H1 (cell line): ENCODE data around the gene PPA2. TPM values are rescaled to one million over a fixed set of nuclear protein-coding genes. Genes with fewer than 3 reads are reported as not detected.

Experiments used
- GTF2F1 ChIP-seq: IDR thresholded peaks from 2 replicates; pipeline ENCODE4 v1.6.1; 2012; ENCODE audit warnings: low read depth, low read length, improper control_type of control experiment, borderline replicate concordance
- SAP30 ChIP-seq: fragments of 300-600 bp; sonication (generic); IDR thresholded peaks from 2 replicates; pipeline ENCODE4 v1.7.1; 2012; ENCODE audit warnings: low read length, moderate library complexity, mild to moderate bottlenecking, inconsistent platforms; ENCODE audit not compliant: insufficient read depth, insufficient replicate concordance
- SIN3A ChIP-seq, 2 experiments: IDR thresholded peaks in 1 of 2; conservative IDR thresholded peaks in 1 of 2; 2 replicates each; pipeline ENCODE4 v1.6.1; 2011 to 2012; ENCODE audit warnings: low read length in 2 of 2, improper control_type of control experiment in 1 of 2, low read depth in 1 of 2, mild to moderate bottlenecking in 1 of 2
- SP2 ChIP-seq: IDR thresholded peaks from 2 replicates; pipeline ENCODE4 v1.6.1; 2012; ENCODE audit warnings: mild to moderate bottlenecking, low read length, inconsistent platforms
- polyA plus RNA-seq, 7 experiments: library from polyadenylated mRNA; depleted of rRNA in 3 of 7; stranded (reverse) in 5 of 7; unstranded in 2 of 7; fragments of >200 nt in 5 of 7; fragments of 200-250 nt in 2 of 7; gene quantifications; 1 replicate in 5 of 7; 2 replicates in 1 of 7; 4 replicates in 1 of 7; pipeline versions ENCODE4 v1.2.1 to v1.2.3, GENCODE V29; 2011 to 2013; ENCODE audit warnings: missing spikeins in 2 of 7, mixed read lengths in 2 of 7
- total RNA-seq: library from RNA; stranded (reverse); fragmentation: NEBNext Ultra II Directional; extraction: Animal tissue kit (Norgen Biotek cat#: 25700); gene quantifications from 2 replicates; pipeline ENCODE4 v1.2.1, GENCODE V29; 2021
- TF ChIP-seq, protein P1 (sequence below): IDR thresholded peaks from 2 replicates; pipeline ENCODE4 v1.6.1; 2012; ENCODE audit warnings: inconsistent platforms

Gene PPA2
- total and polyA plus RNA-seq, 2 of the 8 experiments (the other 6 are each of a cell fraction or from before 2014, with no cell fraction given), result 24.9 to 62.7 TPM

GRCh38 chr4:105417624-105418023 is 56.2 kb downstream of the PPA2 start (continued):
- TF ChIP-seq SIN3A (conservative IDR thresholded peaks at IDR 0.05 in 1 of 2, IDR thresholded peaks at IDR 0.05 in 1 of 2; ENCODE audit: low read depth in 1 of 2, low read length in 2 of 2) (no peak), SP2 (no peak), SAP30 (no peak), GTF2F1 (no peak)
- TF ChIP-seq, protein P1, sequence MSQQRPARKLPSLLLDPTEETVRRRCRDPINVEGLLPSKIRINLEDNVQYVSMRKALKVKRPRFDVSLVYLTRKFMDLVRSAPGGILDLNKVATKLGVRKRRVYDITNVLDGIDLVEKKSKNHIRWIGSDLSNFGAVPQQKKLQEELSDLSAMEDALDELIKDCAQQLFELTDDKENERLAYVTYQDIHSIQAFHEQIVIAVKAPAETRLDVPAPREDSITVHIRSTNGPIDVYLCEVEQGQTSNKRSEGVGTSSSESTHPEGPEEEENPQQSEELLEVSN, result no peak
- TF ChIP-seq, all 59 proteins: peak for 0
